Measurements from ENCODE around the gene TMA7.

- TF ChIP-seq CTCF (conservative IDR thresholded peaks at IDR 0.05; ENCODE audit: low read depth, low read length) (no peak), EZH2 (IDR thresholded peaks at IDR 0.05; ENCODE audit: borderline replicate concordance, low read depth, low read length, poor library complexity, severe bottlenecking) (no peak)
These were observed 28.3 kb upstream of the TMA7 start for GRCh38 chr3:48411606-48412374.
